HL-60/S4 treated with retinoic acid at 250 ng/mL for 4 days and 3 days (cell line): ENCODE results near the gene PRICKLE1.

Source experiments
- in situ Hi-C: fragments of 300-500 bp; cut with MboI; formaldehyde crosslinking; loops from 2 replicates; pipeline ENCODE4 v1.7.0; 2022; ENCODE audit warnings: low sequenced_read_pairs

The PRICKLE1 gene

GRCh38 chr12:42589465-42590329, at the start of gene PRICKLE1:
PRICKLE1 (minus strand) TSS chr12:42589746; CDS start chr12:42472516, 117,230 bp downstream.
- in situ Hi-C loops, result no loop called here

DNA sequence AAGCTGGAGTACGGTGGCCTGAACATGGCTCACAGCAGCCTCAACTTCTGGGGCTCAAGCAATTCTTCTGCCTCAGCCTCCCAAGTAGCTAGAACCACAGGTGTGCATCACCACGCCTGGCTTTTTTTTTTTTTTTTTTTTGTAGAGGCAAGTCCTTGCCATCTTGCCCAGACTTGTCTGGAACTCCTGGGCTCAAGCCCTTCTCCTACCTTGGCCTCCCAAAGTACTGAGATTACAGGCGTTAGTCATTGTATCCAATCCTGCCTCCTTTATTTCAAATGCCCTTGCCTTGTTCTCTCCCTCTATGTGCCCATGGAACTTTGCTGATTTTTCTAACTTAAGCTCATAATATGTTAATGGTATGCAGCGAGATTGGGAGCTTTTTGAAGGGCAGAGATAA, 49.2 kb upstream of the PRICKLE1 start:
- in situ Hi-C loops, result no loop called here

DNA sequence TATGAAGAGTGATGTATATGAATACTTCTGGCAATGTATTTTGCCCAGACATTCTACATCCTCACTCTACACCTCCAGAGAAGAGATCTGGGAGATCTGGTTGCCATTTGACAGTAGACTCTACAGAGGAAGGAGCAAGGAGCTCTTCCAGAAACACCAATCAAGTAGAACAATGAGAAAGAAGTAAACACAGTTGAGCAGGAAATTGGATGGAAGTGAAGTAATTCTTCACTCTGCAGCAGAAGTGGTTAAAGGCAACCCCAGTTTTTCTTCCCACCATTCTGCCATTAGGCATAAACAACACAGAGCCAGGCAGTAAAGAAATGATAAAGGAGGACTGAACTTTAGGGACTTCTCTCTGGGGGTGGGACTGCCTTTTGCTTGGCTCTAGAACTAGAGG, 48.5 kb upstream of the PRICKLE1 start:
- in situ Hi-C loops, result no loop called here

DNA sequence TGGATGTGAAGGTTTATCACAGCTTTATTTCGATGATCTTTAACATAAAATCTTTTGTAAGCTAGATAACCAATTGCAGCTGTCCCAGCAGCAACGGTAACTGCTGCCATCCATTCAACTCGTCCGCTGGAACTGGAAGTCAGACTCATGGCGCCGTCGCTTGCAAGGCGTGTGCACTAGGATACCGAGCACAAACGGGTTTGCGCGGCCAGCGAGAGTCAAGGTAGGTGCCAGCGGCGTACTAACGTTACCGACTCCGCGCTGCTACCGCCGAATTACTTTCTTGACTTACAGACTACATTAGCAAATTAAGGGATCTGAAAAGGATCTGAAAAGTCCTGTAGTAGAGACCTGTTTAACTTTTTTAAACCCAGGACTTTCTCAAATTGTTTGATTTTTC, 47.4 kb upstream of the PRICKLE1 start:
- in situ Hi-C loops, result no loop called here

GRCh38 chr12:42633594-42633993, 44.0 kb upstream of the PRICKLE1 start:
- in situ Hi-C loops, result no loop called here

GRCh38 chr12:42631513-42631912, 42.0 kb upstream of the PRICKLE1 start:
- in situ Hi-C loops, result no loop called here

DNA sequence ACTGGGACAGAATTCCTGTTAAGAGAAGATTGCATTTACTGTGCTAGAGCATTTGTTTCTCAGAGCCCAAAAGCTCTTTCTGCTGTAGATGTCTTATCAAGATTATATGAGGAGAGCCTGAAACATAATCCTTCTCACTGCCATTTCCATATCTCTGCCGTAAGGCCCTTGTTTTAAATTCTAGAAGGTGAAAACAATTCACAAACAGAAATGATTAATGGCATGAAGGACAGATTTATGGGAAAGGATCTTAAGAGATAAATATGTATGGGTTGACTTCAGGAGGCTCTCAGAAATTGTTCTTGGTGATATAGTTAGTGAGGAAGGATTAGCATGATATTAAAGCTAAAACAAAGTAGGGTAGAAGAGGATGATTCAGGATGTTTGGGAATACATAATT, 40.8 kb upstream of the PRICKLE1 start:
- in situ Hi-C loops, result no loop called here

DNA sequence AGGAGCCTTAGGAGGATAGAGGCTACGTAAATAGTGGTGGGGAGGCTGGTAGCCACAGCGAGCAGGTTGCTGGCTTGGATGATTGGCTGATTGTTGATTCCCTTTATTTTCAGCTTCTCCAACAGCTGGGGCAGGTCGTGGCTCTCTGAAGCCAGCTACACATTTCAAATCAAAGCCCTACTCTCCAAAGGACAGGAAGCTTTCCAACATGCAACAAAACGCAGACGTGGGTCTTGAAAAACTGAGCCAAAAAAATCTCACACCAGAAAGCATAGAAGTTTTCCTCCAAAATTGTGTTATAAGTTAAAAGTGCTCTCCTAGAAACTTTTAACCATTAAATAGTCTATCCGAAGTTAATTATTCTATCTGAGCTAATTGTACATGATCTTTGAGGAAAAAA, 37.6 kb upstream of the PRICKLE1 start:
- in situ Hi-C loops, result no loop called here

GRCh38 chr12:42625611-42626010, 36.1 kb upstream of the PRICKLE1 start:
- in situ Hi-C loops, result no loop called here

GRCh38 chr12:42617622-42618021, 28.1 kb upstream of the PRICKLE1 start:
- in situ Hi-C loops, result no loop called here

- in situ Hi-C loops, result no loop called here
Observed at GRCh38 chr12:42615006-42615405, 25.5 kb upstream of the PRICKLE1 start.

DNA sequence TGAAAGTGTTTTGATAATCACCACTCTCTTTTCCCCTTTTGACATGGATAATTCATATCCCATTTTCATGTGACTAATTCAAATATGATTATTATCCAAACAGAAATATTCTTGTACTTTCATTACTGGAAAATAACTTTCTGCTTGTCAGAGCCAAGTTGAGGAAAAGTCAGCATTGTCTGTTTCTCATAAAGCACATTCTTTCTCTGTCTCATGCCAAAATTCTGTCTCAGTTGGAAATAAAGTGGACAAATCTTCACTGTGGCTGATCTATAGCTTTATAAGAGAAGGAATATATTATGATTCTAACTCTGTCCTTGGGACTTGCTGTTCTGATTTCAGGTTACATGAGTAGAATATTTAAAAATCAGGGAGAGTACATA, 22.7 kb upstream of the PRICKLE1 start:
- in situ Hi-C loops, result no loop called here

GRCh38 chr12:42611571-42612230, 22.2 kb upstream of the PRICKLE1 start:
- in situ Hi-C loops, result no loop called here

- in situ Hi-C loops, result no loop called here
Observed at GRCh38 chr12:42609605-42610004, 20.1 kb upstream of the PRICKLE1 start.

DNA sequence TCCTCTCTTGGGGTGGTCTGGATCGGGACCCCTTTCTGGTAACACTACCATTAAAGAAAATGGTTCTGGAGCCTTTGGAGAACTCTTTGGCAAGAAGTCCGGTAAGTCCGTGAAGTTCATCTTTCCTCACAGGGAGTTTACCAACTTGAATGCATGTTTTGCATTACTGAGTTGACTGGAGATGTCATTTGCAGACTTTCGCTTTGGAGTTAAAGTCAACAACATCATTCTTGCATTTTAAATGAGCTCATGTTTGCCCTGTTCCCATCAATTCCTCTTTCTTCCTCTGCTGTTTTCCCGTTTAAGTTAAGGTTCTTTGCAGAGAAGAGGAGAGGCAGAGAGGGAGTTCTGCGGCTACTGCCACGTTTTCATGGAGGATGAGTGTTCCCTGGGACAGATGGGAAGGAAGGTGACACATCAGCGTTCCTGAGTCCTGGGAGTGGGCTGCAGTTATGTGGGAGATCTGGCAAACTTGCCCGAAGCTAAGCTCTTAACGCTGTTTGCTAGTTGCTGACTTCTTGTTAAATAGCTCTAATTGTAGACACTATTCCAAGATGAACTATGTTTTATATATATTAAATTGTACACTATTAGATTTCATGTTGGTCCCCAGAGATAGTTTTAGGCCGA, 18.8 kb upstream of the PRICKLE1 start:
- in situ Hi-C loops, result no loop called here

DNA sequence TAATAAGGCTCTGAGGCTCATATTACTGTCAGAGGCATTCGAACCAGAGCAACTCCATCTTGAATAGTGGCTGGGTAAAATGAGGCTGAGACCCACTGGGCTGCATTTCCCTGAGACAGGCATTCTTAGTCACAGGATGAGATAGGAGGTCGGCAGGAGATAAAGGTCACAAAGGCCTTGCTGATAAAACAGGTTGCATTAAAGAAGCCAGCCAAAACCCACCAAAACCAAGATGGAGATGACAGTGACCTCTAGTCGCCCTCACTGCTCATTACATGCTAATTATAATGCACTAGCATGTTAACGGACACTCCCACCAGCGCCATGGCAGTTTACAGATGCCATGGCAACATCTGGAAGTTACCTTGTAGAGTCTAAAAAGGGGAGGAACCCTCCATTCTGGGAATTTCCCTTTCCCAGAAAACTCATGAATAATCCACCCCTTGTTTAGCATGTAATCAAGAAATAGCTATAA, 18.1 kb upstream of the PRICKLE1 start:
- in situ Hi-C loops, result no loop called here

GRCh38 chr12:42606471-42606870, 16.9 kb upstream of the PRICKLE1 start:
- in situ Hi-C loops, result no loop called here

GRCh38 chr12:42605685-42606084, 16.1 kb upstream of the PRICKLE1 start:
- in situ Hi-C loops, result no loop called here

DNA sequence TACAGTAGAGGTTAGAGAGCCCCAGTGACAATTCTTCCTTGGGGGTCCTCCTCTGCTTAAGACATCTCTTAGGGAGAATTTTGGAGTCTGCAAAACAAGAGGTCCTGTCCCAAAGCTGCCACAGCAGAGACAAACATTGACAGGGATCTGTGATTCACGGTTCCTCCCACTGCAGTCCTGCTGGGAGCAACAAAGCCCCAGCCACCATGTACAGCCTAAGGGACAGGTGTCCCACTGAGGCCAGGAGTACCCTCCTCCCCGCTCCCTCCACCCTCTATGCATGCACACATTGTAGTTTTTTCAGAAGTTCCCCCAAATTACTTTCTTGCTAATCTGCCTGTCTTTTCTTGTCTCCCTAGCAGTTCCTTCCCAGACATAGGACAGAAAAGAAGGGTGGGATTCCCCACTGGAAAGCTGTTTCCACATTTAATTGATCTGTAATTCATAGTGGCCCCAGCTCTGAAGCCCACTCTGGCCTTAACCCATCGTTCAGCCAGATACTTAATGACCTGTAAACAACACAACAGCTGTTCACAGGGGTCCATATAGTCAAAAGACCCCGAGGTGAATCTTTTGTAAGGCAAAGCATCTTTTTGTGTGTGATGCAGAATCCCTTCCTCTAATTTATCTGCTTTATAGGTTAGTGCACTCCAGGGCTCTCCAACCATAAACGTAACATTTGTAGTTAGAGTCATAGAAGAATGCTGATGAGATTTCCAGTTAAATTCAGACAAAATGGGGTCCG, 13.9 kb upstream of the PRICKLE1 start:
- in situ Hi-C loops, result no loop called here

GRCh38 chr12:42593874-42594273, 4.3 kb upstream of the PRICKLE1 start:
- in situ Hi-C loops, result no loop called here

- in situ Hi-C loops, result no loop called here
Observed at GRCh38 chr12:42590330-42590934, 886 bp upstream of the PRICKLE1 start.
